OCI-LY1 (cell line): ENCODE data around the gene FIS1.

Experiments
- H2AFZ ChIP-seq: fragments of 200-600 bp; sonication (generic), shearing (Covaris generic); 2 replicates; pipeline ENCODE4 v1.6.0; 2014; ENCODE audit warnings: antibody characterized with exemption, mild to moderate bottlenecking, low read length
- H3F3A ChIP-seq: fragments of 200-600 bp; sonication (generic), shearing (Covaris generic); 2 replicates; pipeline ENCODE4 v1.6.0; 2014; ENCODE audit warnings: mild to moderate bottlenecking, antibody characterized with exemption, low read length, moderate library complexity; ENCODE audit not compliant: insufficient read depth
- H3K27ac ChIP-seq: fragments of 200-600 bp; sonication (generic); 2 replicates; pipeline ENCODE4 v1.5.1; 2014; ENCODE audit warnings: low read length, mixed run types, mild to moderate bottlenecking, low read depth; ENCODE audit not compliant: poor library complexity, severe bottlenecking
- H3K27me3 ChIP-seq: fragments of 200-600 bp; sonication (generic); 2 replicates; pipeline ENCODE4 v1.6.0; 2014; ENCODE audit warnings: antibody characterized with exemption, mild to moderate bottlenecking, low read length, moderate library complexity; ENCODE audit not compliant: insufficient read depth
- H3K36me3 ChIP-seq: fragments of 200-600 bp; sonication (generic); 2 replicates; pipeline ENCODE4 v1.6.1; 2014; ENCODE audit warnings: mild to moderate bottlenecking, antibody characterized with exemption, low read length, moderate library complexity, mixed read lengths; ENCODE audit not compliant: insufficient read depth
- H3K4me1 ChIP-seq: fragments of 200-600 bp; sonication (generic); 2 replicates; pipeline ENCODE4 v1.5.1; 2014; ENCODE audit warnings: mild to moderate bottlenecking, low read length, moderate library complexity; ENCODE audit not compliant: insufficient read depth, severe bottlenecking
- H3K4me2 ChIP-seq: fragments of 200-600 bp; sonication (generic), shearing (Covaris generic); 2 replicates; pipeline ENCODE4 v1.6.1; 2014; ENCODE audit warnings: low read length
- H3K4me3 ChIP-seq: fragments of 200-600 bp; sonication (generic); 2 replicates; pipeline ENCODE4 v1.5.1; 2014; ENCODE audit warnings: low read length, low read depth, mild to moderate bottlenecking, mixed read lengths; ENCODE audit not compliant: poor library complexity, severe bottlenecking
- H3K79me2 ChIP-seq: fragments of 200-600 bp; shearing (Covaris generic); 2 replicates; pipeline ENCODE4 v1.6.1; 2016; ENCODE audit warnings: mixed run types, low read length, mixed read lengths; ENCODE audit not compliant: insufficient read depth
- H3K9ac ChIP-seq: fragments of 200-600 bp; sonication (generic), shearing (Covaris generic); 2 replicates; pipeline ENCODE4 v1.6.1; 2014; ENCODE audit warnings: mild to moderate bottlenecking, low read length, mixed read lengths
- H3K9me2 ChIP-seq: fragments of 200-600 bp; sonication (generic), shearing (Covaris generic); 2 replicates; pipeline ENCODE4 v1.6.1; 2014; ENCODE audit warnings: low read depth, mild to moderate bottlenecking, low read length, mixed read lengths
- H3K9me3 ChIP-seq: fragments of 200-600 bp; shearing (Covaris generic); 2 replicates; pipeline ENCODE4 v1.6.1; 2014; ENCODE audit warnings: low read length, mixed read lengths
- H4K20me1 ChIP-seq: fragments of 200-600 bp; sonication (generic), shearing (Covaris generic); 2 replicates; pipeline ENCODE4 v1.6.0; 2016; ENCODE audit warnings: mild to moderate bottlenecking, low read length; ENCODE audit not compliant: insufficient read depth
- EZH2 ChIP-seq: fragments of 200-600 bp; sonication (generic), shearing (Covaris generic); IDR thresholded peaks from 2 replicates; pipeline ENCODE4 v1.8.0; 2017; ENCODE audit warnings: borderline replicate concordance, mixed run types, mild to moderate bottlenecking, antibody characterized with exemption, low read length, moderate library complexity, mixed read lengths
- TF ChIP-seq, protein P1 (sequence below): fragments of 200-600 bp; sonication (generic), shearing (Covaris generic); IDR thresholded peaks from 2 replicates; pipeline ENCODE4 v1.5.1; 2017; ENCODE audit warnings: mild to moderate bottlenecking, antibody characterized with exemption, low read length, moderate library complexity, mixed read lengths

FIS1 gene

DNA sequence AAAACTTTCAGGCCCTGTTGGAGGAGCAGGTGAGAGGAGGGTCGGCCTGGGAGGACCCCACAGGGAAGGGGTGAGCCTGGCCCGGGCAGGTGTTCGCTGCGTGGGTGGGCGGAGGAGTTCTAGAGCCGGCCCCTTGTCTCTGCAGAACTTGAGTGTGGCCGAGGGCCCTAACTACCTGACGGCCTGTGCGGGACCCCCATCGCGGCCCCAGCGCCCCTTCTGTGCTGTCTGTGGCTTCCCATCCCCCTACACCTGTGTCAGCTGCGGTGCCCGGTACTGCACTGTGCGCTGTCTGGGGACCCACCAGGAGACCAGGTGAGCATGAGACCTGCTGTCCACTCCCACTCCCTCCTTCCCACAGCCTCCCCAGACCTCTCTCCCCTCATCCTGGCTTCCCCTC lies 21.4 kb downstream of the FIS1 start:
- H4K20me1 ChIP-seq = no peaks in the 10 kb centered on the region
- H3K9ac ChIP-seq = no peak overlapping the region
- H3K36me3 ChIP-seq = peaks cover 44% of the 10 kb centered on the region
- H2AFZ ChIP-seq = no peak overlapping the region
- H3K9me2 ChIP-seq = no peaks in the 10 kb centered on the region
- no peak overlapping the region for H3K4me2 ChIP-seq
- H3K4me3 ChIP-seq = no peak overlapping the region
- no peaks in the 10 kb centered on the region for H3K9me3 ChIP-seq
- H3K27me3 ChIP-seq = no peaks in the 10 kb centered on the region
- H3F3A ChIP-seq = no peaks in the 10 kb centered on the region
- TF ChIP-seq, protein P1, sequence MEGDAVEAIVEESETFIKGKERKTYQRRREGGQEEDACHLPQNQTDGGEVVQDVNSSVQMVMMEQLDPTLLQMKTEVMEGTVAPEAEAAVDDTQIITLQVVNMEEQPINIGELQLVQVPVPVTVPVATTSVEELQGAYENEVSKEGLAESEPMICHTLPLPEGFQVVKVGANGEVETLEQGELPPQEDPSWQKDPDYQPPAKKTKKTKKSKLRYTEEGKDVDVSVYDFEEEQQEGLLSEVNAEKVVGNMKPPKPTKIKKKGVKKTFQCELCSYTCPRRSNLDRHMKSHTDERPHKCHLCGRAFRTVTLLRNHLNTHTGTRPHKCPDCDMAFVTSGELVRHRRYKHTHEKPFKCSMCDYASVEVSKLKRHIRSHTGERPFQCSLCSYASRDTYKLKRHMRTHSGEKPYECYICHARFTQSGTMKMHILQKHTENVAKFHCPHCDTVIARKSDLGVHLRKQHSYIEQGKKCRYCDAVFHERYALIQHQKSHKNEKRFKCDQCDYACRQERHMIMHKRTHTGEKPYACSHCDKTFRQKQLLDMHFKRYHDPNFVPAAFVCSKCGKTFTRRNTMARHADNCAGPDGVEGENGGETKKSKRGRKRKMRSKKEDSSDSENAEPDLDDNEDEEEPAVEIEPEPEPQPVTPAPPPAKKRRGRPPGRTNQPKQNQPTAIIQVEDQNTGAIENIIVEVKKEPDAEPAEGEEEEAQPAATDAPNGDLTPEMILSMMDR = no peak
- no peak for TF ChIP-seq EZH2
- peaks cover 19% of the 10 kb centered on the region for H3K4me1 ChIP-seq
- no peaks in the 10 kb centered on the region; the same call in 1 of the 2 replicates for H3K79me2 ChIP-seq
- H3K27ac ChIP-seq = no peak overlapping the region

DNA sequence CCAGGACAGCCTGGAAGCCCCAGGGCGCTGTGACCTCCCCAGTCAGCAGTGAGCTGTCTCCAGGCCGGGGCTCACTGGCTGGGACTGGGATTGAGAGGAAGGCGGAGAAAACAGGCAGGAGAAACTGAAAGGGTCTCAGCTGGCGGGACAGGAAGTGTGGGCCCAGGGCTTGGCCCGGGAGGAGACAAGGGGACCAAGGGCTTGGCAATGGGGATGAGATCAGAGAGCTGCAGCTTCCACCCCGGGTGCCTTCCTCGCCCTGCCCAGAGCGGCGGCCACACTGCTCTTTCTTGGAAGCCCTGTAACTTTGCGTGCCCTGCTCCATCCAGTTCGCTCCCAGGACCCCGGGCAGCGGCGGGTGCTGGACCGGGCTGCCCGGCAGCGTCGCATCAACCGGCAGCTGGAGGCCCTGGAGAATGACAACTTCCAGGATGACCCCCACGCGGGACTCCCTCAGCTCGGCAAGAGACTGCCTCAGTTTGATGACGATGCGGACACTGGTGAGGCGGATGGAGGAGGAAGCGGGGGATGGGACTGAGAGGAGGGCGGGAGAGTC lies 22.5 kb downstream of the FIS1 start:
- Histone ChIP-seq H2AFZ (no peak overlapping the region), H4K20me1 (no peaks in the 10 kb centered on the region), H3K27me3 (no peaks in the 10 kb centered on the region), H3K36me3 (peaks cover 43% of the 10 kb centered on the region), H3K4me1 (peaks cover 15% of the 10 kb centered on the region), H3K4me2 (no peak overlapping the region), H3F3A (no peaks in the 10 kb centered on the region), H3K27ac (no peak overlapping the region), H3K79me2 (no peaks in the 10 kb centered on the region; the same call in 1 of the 2 replicates), H3K4me3 (no peak overlapping the region), H3K9me3 (no peaks in the 10 kb centered on the region), H3K9me2 (no peaks in the 10 kb centered on the region), H3K9ac (no peak overlapping the region)
- TF ChIP-seq, protein P1 = no peak
- TF ChIP-seq EZH2 = no peak

DNA sequence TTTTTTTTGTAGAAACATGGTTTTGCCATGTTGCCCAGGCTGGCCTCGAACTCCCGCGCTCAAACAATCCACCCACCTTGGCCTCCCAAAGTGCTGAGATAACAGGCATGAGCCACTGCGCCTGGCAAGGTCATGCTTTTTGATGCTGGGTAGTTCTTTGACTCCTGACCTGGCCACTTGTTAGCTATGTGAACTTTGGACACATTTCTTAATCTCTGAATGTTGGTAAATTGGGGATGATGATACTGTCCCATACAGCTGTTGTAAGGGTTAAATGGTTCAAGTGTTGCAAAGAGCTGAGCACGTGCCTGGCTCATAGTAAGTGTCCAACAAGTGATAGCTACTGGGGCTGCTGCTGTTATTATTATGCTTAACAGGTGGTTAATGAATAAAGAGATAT lies 24.6 kb downstream of the FIS1 start:
- Histone ChIP-seq H3K4me3 (no peak overlapping the region), H3K27ac (no peak overlapping the region), H3F3A (no peaks in the 10 kb centered on the region), H3K9me2 (no peaks in the 10 kb centered on the region), H4K20me1 (no peaks in the 10 kb centered on the region), H3K9me3 (no peaks in the 10 kb centered on the region), H2AFZ (no peak overlapping the region), H3K79me2 (no peaks in the 10 kb centered on the region; the same call in 1 of the 2 replicates), H3K4me1 (peaks cover 26% of the 10 kb centered on the region), H3K9ac (no peak overlapping the region), H3K36me3 (peaks cover 28% of the 10 kb centered on the region), H3K27me3 (no peaks in the 10 kb centered on the region), H3K4me2 (no peak overlapping the region)
- no peak for TF ChIP-seq EZH2
- TF ChIP-seq, protein P1 = no peak
